ENCODE results near the gene NPRL2. TPM values are rescaled to one million over a fixed set of nuclear protein-coding genes. Genes with fewer than 3 reads are reported as not detected.

NPRL2 gene
- total and polyA plus RNA-seq, 2 of the 13 experiments (the other 11 are each of a cell fraction or from before 2014, with no cell fraction given) = 30.6 to 51.4 TPM

DNA sequence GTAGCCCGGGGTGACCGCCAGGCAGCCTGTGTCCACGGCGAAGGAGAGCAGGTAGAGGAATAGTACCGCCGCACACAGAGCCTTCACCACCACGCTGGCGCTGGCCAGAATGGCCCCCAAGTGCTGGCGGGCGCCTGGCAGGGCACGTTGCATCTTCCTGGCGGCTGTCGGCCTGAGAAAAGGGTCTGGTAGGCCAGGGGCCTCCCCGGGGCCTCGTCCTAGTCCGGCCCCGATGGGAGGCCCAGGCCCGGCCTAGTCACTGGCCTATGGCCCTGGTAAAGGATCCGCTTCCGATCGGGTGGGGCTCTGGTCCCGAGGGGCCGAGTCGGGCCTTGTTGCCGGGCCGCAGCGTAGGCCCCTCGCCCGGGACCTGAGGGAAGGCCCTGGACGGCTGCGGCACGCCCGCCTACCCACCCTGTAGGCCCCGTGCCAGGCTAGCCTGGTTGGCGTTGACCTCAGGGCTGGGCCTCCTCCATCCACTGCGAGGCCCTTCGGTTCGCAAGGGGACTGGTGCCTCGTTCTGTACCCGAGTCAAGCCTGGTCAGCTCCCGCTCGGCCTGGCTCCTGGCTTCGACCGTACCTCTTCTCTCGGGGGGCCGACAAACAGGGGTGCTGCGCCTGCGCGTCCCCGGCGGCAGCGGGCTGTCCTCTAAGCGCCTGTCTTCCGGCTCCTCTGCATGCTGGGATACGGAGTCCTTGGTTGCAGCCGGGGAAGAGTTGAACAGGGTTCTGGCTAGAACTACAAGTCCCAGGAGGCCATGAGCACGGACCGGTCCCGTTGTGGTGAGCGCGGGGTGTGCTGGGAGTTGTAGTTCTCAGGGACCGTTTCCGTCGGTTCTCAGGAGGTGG lies 8.6 kb upstream of the NPRL2 start, which contains the start of gene TMEM115 (continued):
- TF ChIP-seq ZNF710 (CRISPR knock-in tag; IDR thresholded peaks at IDR 0.05; ENCODE audit: borderline replicate concordance) = no peak
- peak; percentile 84; the same call in 1 of the 2 replicates for TF ChIP-seq MIER3 (CRISPR knock-in tag; IDR thresholded peaks at IDR 0.05; ENCODE audit: borderline replicate concordance)
- TF ChIP-seq ZNF101 (CRISPR knock-in tag; IDR thresholded peaks at IDR 0.05; ENCODE audit: borderline replicate concordance, low read depth) = 0 out of 2 replicates have a peak, but pooled peaks have one; percentile 29
- TF ChIP-seq TAF15 (IDR thresholded peaks at IDR 0.05; ENCODE audit: low read depth, low read length, poor library complexity, severe bottlenecking) = no peak
- no peak for TF ChIP-seq GTF2F1 (IDR thresholded peaks at IDR 0.05; ENCODE audit: low read length)
- no peak for TF ChIP-seq ZNF615 (CRISPR knock-in tag; IDR thresholded peaks at IDR 0.05; ENCODE audit: borderline replicate concordance)
- TF ChIP-seq, protein P1, sequence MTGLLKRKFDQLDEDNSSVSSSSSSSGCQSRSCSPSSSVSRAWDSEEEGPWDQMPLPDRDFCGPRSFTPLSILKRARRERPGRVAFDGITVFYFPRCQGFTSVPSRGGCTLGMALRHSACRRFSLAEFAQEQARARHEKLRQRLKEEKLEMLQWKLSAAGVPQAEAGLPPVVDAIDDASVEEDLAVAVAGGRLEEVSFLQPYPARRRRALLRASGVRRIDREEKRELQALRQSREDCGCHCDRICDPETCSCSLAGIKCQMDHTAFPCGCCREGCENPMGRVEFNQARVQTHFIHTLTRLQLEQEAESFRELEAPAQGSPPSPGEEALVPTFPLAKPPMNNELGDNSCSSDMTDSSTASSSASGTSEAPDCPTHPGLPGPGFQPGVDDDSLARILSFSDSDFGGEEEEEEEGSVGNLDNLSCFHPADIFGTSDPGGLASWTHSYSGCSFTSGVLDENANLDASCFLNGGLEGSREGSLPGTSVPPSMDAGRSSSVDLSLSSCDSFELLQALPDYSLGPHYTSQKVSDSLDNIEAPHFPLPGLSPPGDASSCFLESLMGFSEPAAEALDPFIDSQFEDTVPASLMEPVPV (CRISPR knock-in tag; IDR thresholded peaks at IDR 0.05) = peak; percentile 60; the same call in 1 of the 2 replicates
- TF ChIP-seq, protein P2, sequence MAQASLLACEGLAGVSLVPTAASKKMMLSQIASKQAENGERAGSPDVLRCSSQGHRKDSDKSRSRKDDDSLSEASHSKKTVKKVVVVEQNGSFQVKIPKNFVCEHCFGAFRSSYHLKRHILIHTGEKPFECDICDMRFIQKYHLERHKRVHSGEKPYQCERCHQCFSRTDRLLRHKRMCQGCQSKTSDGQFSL (CRISPR knock-in tag; IDR thresholded peaks at IDR 0.05) = no peak
- TF ChIP-seq HOXA9 (CRISPR knock-in tag; IDR thresholded peaks at IDR 0.05; ENCODE audit: borderline replicate concordance) = no peak
- TF ChIP-seq HMGXB3 (CRISPR knock-in tag; IDR thresholded peaks at IDR 0.05; ENCODE audit: borderline replicate concordance) = no peak; the same call in 1 of the 2 replicates
- TF ChIP-seq TEAD3 (CRISPR knock-in tag; optimal IDR thresholded peaks at IDR 0.05; ENCODE audit: borderline replicate concordance) = no peak
- peak; percentile 99 for TF ChIP-seq IRF2 (CRISPR knock-in tag; IDR thresholded peaks at IDR 0.05)
- TF ChIP-seq TAF1 (CRISPR knock-in tag; IDR thresholded peaks at IDR 0.05) = peak; percentile 79
- TF ChIP-seq ZC3H4 (CRISPR knock-in tag; IDR thresholded peaks at IDR 0.05; ENCODE audit: borderline replicate concordance) = peak; percentile 39; the same call in 1 of the 2 replicates
- TF ChIP-seq NR2C2 (CRISPR knock-in tag; IDR thresholded peaks at IDR 0.05; ENCODE audit: borderline replicate concordance) = peak; percentile 94
- TF ChIP-seq RORA (CRISPR knock-in tag; IDR thresholded peaks at IDR 0.05) = no peak
- TF ChIP-seq CERS6 (CRISPR knock-in tag; IDR thresholded peaks at IDR 0.05) = no peak
- no peak for TF ChIP-seq ZNF747 (CRISPR knock-in tag; IDR thresholded peaks at IDR 0.05; ENCODE audit: borderline replicate concordance)
- TF ChIP-seq PRPF4 (IDR thresholded peaks at IDR 0.05; ENCODE audit: low read depth, low read length, poor library complexity, severe bottlenecking) = no peak

Data from HepG2 (cell line).